Tibial artery (tissue), 4 donors: ENCODE data around the gene CCDC40.

Experiments used
- DNase-seq, 2 donors: peaks; one replicate each; pipeline ENCODE4 v3.0.0-alpha.2; 2019
- H3K27ac ChIP-seq, 2 donors: fragments of 200-600 bp; sonication (generic) in 1 of 2; 1 replicate in 1 of 2; 2 replicates in 1 of 2; pipeline ENCODE4 v1.5.1; 2018 to 2019; ENCODE audit warnings: mild to moderate bottlenecking in 1 of 2
- H3K27me3 ChIP-seq, 2 donors: fragments of 200-600 bp; sonication (generic) in 1 of 2; one replicate each; pipeline versions ENCODE4 v1.5.1 to v1.6.0; 2016 to 2019
- H3K36me3 ChIP-seq, 3 donors: fragments of 200-600 bp; sonication (generic) in 2 of 3; one replicate each; pipeline ENCODE4 v1.5.1; 2016 to 2019; ENCODE audit warnings: mild to moderate bottlenecking in 2 of 3
- H3K4me1 ChIP-seq, 4 donors: fragments of 200-600 bp; sonication (generic) in 2 of 4; 1 replicate in 3 of 4; 2 replicates in 1 of 4; pipeline ENCODE4 v1.5.1; 2016 to 2019
- H3K4me3 ChIP-seq, 2 donors: fragments of 200-600 bp; sonication (generic) in 1 of 2; 1 replicate in 1 of 2; 2 replicates in 1 of 2; pipeline ENCODE4 v1.5.1; 2018 to 2019; ENCODE audit warnings: mild to moderate bottlenecking in 2 of 2
- H3K9me3 ChIP-seq, 3 donors: fragments of 200-600 bp; sonication (generic) in 1 of 3; one replicate each; pipeline ENCODE4 v1.5.1; 2016 to 2019
- CTCF ChIP-seq, 2 experiments: fragments of 200-600 bp in 1 of 2; fragments of 450-650 bp in 1 of 2; IDR thresholded peaks; one replicate each; pipeline ENCODE4 v1.5.1; 2017 to 2019; ENCODE audit warnings: antibody characterized with exemption in 2 of 2, mild to moderate bottlenecking in 1 of 2, moderate library complexity in 1 of 2
- intact Hi-C: fragments of 100-400 bp; cut with DNase I; formaldehyde crosslinking; loops from one replicate; pipeline ENCODE4 v1.15.0; 2023; ENCODE audit warnings: low total_unique reads

Gene CCDC40

GRCh38 chr17:80109713-80110446, 73.4 kb downstream of the CCDC40 start:
- peak in 1 of 2 donors; percentile 60 for DNase-seq
- no peaks in the 10 kb centered on the region for H3K9me3 ChIP-seq
- no peak for TF ChIP-seq CTCF (IDR thresholded peaks at IDR 0.05)
- H3K27me3 ChIP-seq: no peaks in the 10 kb centered on the region
- no peaks in the 10 kb centered on the region for H3K4me1 ChIP-seq
- peaks cover 0 to 68% (median 0%) of the 10 kb centered on the region in 3 donors for H3K36me3 ChIP-seq
- H3K4me3 ChIP-seq: no peak overlapping the region
- no peak overlapping the region for H3K27ac ChIP-seq
- intact Hi-C loops: loop anchor here (5.0 kb wide), 1 partner anchor 32 kb away; no protein-coding TSS in a partner anchor

GRCh38 chr17:80110447-80110812, 74.0 kb downstream of the CCDC40 start:
- Histone ChIP-seq H3K27ac (no peak overlapping the region), H3K36me3 (peaks cover 0 to 68% (median 0%) of the 10 kb centered on the region in 3 donors), H3K4me1 (no peaks in the 10 kb centered on the region), H3K4me3 (no peak overlapping the region), H3K9me3 (no peaks in the 10 kb centered on the region), H3K27me3 (no peaks in the 10 kb centered on the region)
- intact Hi-C loops: no loop called here
- TF ChIP-seq CTCF (IDR thresholded peaks at IDR 0.05): no peak
- DNase-seq: no peak

- H3K4me1 ChIP-seq: no peaks in the 10 kb centered on the region
- no peak for TF ChIP-seq CTCF (IDR thresholded peaks at IDR 0.05)
- no peak for DNase-seq
- H3K27ac ChIP-seq: no peak overlapping the region
- peaks cover 0 to 63% (median 0%) of the 10 kb centered on the region in 3 donors for H3K36me3 ChIP-seq
- H3K4me3 ChIP-seq: no peak overlapping the region
- intact Hi-C loops: no loop called here
- H3K27me3 ChIP-seq: no peaks in the 10 kb centered on the region
- no peaks in the 10 kb centered on the region for H3K9me3 ChIP-seq
Measured at GRCh38 chr17:80110927-80111701, 74.7 kb downstream of the CCDC40 start.

- intact Hi-C loops: no loop called here
- no peak for TF ChIP-seq CTCF (IDR thresholded peaks at IDR 0.05)
Measured at GRCh38 chr17:80111702-80112470, 75.4 kb downstream of the CCDC40 start.

GRCh38 chr17:80112471-80113032, 76.1 kb downstream of the CCDC40 start:
- H3K4me1 ChIP-seq: no peaks in the 10 kb centered on the region
- no peak for TF ChIP-seq CTCF (IDR thresholded peaks at IDR 0.05)
- H3K9me3 ChIP-seq: no peaks in the 10 kb centered on the region
- no peak overlapping the region for H3K4me3 ChIP-seq
- intact Hi-C loops: no loop called here
- peaks cover 0 to 56% (median 0%) of the 10 kb centered on the region in 3 donors for H3K36me3 ChIP-seq
- no peak overlapping the region for H3K27ac ChIP-seq
- peak in 1 of 2 donors; percentile 53 for DNase-seq
- no peaks in the 10 kb centered on the region for H3K27me3 ChIP-seq

More at GRCh38 chr17:80111702-80112470, 75.4 kb downstream of the CCDC40 start:
- Histone ChIP-seq H3K36me3 (peaks cover 0 to 56% (median 0%) of the 10 kb centered on the region in 3 donors), H3K9me3 (no peaks in the 10 kb centered on the region), H3K4me1 (no peaks in the 10 kb centered on the region), H3K4me3 (no peak overlapping the region), H3K27ac (no peak overlapping the region), H3K27me3 (no peaks in the 10 kb centered on the region)
- peak in 1 of 2 donors; percentile 55 for DNase-seq
